ENCODE results near the gene GALNT7. TPM values are rescaled to one million over a fixed set of nuclear protein-coding genes. Genes with fewer than 3 reads are reported as not detected.

The GALNT7 gene
- polyA plus RNA-seq, 1 donor = 47.0 TPM

GRCh38 chr4:173272996-173273395 lies 104.4 kb downstream of the GALNT7 start:
- H3K36me3 ChIP-seq (ENCODE audit: control insufficient read depth, insufficient read depth, low read length) = peaks cover 6% of the 10 kb centered on the region
- WGBS (ENCODE audit: insufficient coverage, low lambda C conversion rate) = no CpG with 5 or more reads among the region's 1 CpG
- no peak overlapping the region for H3K27ac ChIP-seq (ENCODE audit: low read length)

DNA sequence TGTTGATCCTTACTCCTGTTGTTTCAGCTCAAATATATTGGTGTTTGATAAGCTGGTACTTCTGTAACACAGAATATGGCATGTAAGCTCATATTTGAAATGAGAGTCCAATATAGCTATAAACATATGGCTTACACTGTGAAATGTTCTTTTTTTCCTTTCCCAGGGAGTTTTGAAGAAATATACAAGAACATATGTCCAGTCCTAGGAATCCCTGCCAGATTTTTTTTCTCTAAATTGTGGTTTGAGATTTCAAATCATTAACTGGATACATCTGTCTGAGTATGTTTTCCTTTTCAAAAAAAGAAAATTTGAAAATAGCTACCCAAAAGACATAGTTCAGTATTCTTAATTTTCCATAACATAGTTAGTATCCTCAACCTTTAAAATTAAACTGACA lies 105.3 kb downstream of the GALNT7 start:
- DNase-seq = no peak
- Histone ChIP-seq H3K4me3 (ENCODE audit: low read length) (no peak overlapping the region), H3K9me3 (ENCODE audit: control insufficient read depth, low read depth, low read length) (no peaks in the 10 kb centered on the region), H3K27ac (ENCODE audit: low read length) (no peak overlapping the region), H3K27me3 (ENCODE audit: control insufficient read depth, insufficient read depth, low read length) (no peaks in the 10 kb centered on the region), H3K4me1 (ENCODE audit: control insufficient read depth, insufficient read depth, low read length) (no peaks in the 10 kb centered on the region), H3K36me3 (ENCODE audit: control insufficient read depth, insufficient read depth, low read length) (peaks cover 6% of the 10 kb centered on the region)

More at GRCh38 chr4:173272996-173273395, 104.4 kb downstream of the GALNT7 start:
- Histone ChIP-seq H3K4me3 (ENCODE audit: low read length) (no peak overlapping the region), H3K9me3 (ENCODE audit: control insufficient read depth, low read depth, low read length) (no peaks in the 10 kb centered on the region), H3K4me1 (ENCODE audit: control insufficient read depth, insufficient read depth, low read length) (no peaks in the 10 kb centered on the region), H3K27me3 (ENCODE audit: control insufficient read depth, insufficient read depth, low read length) (no peaks in the 10 kb centered on the region)
- no peak for DNase-seq

DNA sequence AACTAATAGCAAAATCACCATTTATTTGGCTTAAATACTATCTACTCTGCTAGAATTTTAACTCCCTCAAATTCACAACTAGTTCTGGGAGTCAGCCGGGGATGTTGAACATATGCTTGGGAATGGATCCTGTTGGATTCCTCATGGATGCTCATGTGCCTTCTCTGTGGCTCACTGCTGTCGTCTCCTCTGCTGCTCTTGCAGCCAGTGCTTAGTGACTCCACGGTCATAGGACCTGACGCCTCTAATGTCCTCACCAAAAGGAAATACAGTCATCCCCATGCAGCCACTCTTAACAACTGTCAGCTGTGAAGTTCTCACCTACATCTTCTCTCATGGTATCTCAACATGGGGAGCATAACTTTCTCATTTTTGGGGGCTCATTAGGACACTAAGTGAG lies 106.1 kb downstream of the GALNT7 start:
- Histone ChIP-seq H3K27me3 (ENCODE audit: control insufficient read depth, insufficient read depth, low read length) (no peaks in the 10 kb centered on the region), H3K9me3 (ENCODE audit: control insufficient read depth, low read depth, low read length) (no peaks in the 10 kb centered on the region), H3K4me3 (ENCODE audit: low read length) (no peak overlapping the region), H3K4me1 (ENCODE audit: control insufficient read depth, insufficient read depth, low read length) (no peaks in the 10 kb centered on the region), H3K27ac (ENCODE audit: low read length) (no peak overlapping the region), H3K36me3 (ENCODE audit: control insufficient read depth, insufficient read depth, low read length) (peaks cover 6% of the 10 kb centered on the region)
- no peak for DNase-seq
- WGBS (ENCODE audit: insufficient coverage, low lambda C conversion rate) = no CpG with 5 or more reads among the region's 4 CpGs

DNA sequence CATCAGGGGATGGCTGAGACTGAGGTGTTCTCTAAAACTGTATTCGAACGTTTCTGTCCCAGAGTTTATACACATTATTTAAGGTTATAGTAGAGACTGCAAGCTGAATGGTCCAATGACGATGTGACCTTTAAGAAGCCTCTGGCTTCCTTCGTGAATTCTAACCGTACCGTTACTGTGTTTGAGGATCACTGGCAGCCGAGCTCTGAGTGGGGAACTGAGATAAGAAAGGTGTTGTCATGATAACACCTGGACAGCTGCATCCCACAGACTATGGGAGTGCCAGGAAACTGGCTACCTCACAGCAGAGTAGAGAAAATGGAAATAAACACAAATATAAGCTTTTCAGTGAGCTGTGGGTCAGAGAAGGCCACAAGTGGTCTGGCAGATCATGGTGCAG lies 106.5 kb downstream of the GALNT7 start:
- Histone ChIP-seq H3K27me3 (ENCODE audit: control insufficient read depth, insufficient read depth, low read length) (no peaks in the 10 kb centered on the region), H3K9me3 (ENCODE audit: control insufficient read depth, low read depth, low read length) (no peaks in the 10 kb centered on the region), H3K4me1 (ENCODE audit: control insufficient read depth, insufficient read depth, low read length) (no peaks in the 10 kb centered on the region), H3K36me3 (ENCODE audit: control insufficient read depth, insufficient read depth, low read length) (peaks cover 6% of the 10 kb centered on the region), H3K27ac (ENCODE audit: low read length) (no peak overlapping the region), H3K4me3 (ENCODE audit: low read length) (no peak overlapping the region)
- no peak for DNase-seq
- WGBS (ENCODE audit: insufficient coverage, low lambda C conversion rate) = 60% methylated on average over 1 of the region's 7 CpGs

- peaks cover 6% of the 10 kb centered on the region for H3K36me3 ChIP-seq (ENCODE audit: control insufficient read depth, insufficient read depth, low read length)
- no peak for DNase-seq
- H3K4me3 ChIP-seq (ENCODE audit: low read length) = no peak overlapping the region
- no peak overlapping the region for H3K27ac ChIP-seq (ENCODE audit: low read length)
- no peaks in the 10 kb centered on the region for H3K27me3 ChIP-seq (ENCODE audit: control insufficient read depth, insufficient read depth, low read length)
- 100% methylated on average over 1 of the region's 2 CpGs for WGBS (ENCODE audit: insufficient coverage, low lambda C conversion rate)
- H3K4me1 ChIP-seq (ENCODE audit: control insufficient read depth, insufficient read depth, low read length) = no peaks in the 10 kb centered on the region
- no peaks in the 10 kb centered on the region for H3K9me3 ChIP-seq (ENCODE audit: control insufficient read depth, low read depth, low read length)
Measured at GRCh38 chr4:173277340-173277739, 108.7 kb downstream of the GALNT7 start.

- H3K36me3 ChIP-seq (ENCODE audit: control insufficient read depth, insufficient read depth, low read length) = peaks cover 2% of the 10 kb centered on the region
- peaks cover 11% of the 10 kb centered on the region for H3K9me3 ChIP-seq (ENCODE audit: control insufficient read depth, low read depth, low read length)
- no peaks in the 10 kb centered on the region for H3K27me3 ChIP-seq (ENCODE audit: control insufficient read depth, insufficient read depth, low read length)
- 100% methylated on average over 1 of the region's 4 CpGs for WGBS (ENCODE audit: insufficient coverage, low lambda C conversion rate)
- DNase-seq = no peak
- no peak overlapping the region for H3K4me3 ChIP-seq (ENCODE audit: low read length)
- no peak overlapping the region for H3K27ac ChIP-seq (ENCODE audit: low read length)
- H3K4me1 ChIP-seq (ENCODE audit: control insufficient read depth, insufficient read depth, low read length) = no peaks in the 10 kb centered on the region
Measured at GRCh38 chr4:173280998-173281397, 112.4 kb downstream of the GALNT7 start.

DNA sequence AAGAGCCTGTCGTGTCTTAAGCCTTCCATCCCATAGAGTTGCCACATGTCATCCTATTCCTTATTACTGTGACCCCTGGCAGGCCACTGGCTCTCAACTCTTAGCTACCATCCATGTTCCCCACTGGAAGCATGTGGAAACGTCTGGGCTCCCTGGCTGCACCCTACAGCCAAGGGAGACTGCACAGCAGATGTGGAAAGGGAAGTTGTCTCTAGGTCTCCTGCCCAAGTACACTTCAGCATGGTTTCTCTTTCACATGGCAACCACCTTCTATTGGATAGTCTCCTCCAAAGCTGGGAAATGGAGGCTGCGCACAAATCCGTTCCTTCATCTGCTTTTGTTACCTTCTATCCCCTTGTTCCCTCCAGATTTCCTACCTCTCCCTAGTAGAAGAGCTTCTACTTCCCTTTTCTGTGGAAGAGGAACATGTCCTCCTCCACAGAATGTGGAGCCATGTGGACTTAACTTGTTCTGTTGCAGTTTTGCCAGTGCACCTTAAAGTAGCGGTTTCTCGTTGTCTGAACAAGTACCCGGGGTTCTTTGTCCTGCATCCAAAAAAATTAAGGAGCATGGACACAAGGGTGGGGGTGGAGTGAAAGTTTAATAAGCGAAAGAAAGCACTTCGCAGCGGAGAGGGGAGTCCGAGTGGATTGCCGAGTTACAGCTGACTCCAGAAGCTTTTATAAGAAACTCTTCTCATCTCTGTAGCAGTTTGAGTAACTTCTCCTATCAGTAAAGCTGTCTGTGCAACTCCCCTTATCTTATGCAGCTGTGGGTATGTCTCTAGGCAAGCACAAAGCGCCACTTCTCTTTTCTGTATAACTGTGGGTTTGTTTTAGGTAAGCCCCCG lies 113.0 kb downstream of the GALNT7 start:
- 100% methylated on average over 2 of the region's 14 CpGs for WGBS (ENCODE audit: insufficient coverage, low lambda C conversion rate)
- Histone ChIP-seq H3K27me3 (ENCODE audit: control insufficient read depth, insufficient read depth, low read length) (no peaks in the 10 kb centered on the region), H3K4me3 (ENCODE audit: low read length) (no peak overlapping the region), H3K9me3 (ENCODE audit: control insufficient read depth, low read depth, low read length) (peaks cover 11% of the 10 kb centered on the region), H3K27ac (ENCODE audit: low read length) (no peak overlapping the region), H3K36me3 (ENCODE audit: control insufficient read depth, insufficient read depth, low read length) (peaks cover 8% of the 10 kb centered on the region), H3K4me1 (ENCODE audit: control insufficient read depth, insufficient read depth, low read length) (no peaks in the 10 kb centered on the region)
- DNase-seq = no peak

DNA sequence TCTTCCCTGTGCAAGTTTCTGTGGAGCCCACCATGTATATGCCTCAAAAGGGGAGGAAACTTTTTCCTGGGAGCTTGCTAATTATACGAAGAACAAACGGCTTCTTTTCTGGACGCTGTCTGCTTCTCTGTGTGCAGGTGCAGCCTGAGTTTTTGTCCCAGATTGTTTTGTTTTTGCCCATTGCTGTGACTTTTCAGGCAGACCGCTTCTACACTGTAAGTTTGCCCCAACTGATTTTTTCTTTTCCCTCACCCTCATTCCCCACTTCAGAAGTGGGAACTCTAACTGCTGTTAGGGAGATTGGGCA lies 113.6 kb downstream of the GALNT7 start:
- Histone ChIP-seq H3K36me3 (ENCODE audit: control insufficient read depth, insufficient read depth, low read length) (peaks cover 11% of the 10 kb centered on the region), H3K9me3 (ENCODE audit: control insufficient read depth, low read depth, low read length) (peaks cover 13% of the 10 kb centered on the region), H3K27ac (ENCODE audit: low read length) (no peak overlapping the region), H3K27me3 (ENCODE audit: control insufficient read depth, insufficient read depth, low read length) (no peaks in the 10 kb centered on the region), H3K4me1 (ENCODE audit: control insufficient read depth, insufficient read depth, low read length) (no peaks in the 10 kb centered on the region), H3K4me3 (ENCODE audit: low read length) (no peak overlapping the region)
- 100% methylated on average over 1 of the region's 4 CpGs for WGBS (ENCODE audit: insufficient coverage, low lambda C conversion rate)
- no peak for DNase-seq

- no peak for DNase-seq
- H3K27me3 ChIP-seq (ENCODE audit: control insufficient read depth, insufficient read depth, low read length) = no peaks in the 10 kb centered on the region
- H3K36me3 ChIP-seq (ENCODE audit: control insufficient read depth, insufficient read depth, low read length) = peaks cover 11% of the 10 kb centered on the region
- no peak overlapping the region for H3K4me3 ChIP-seq (ENCODE audit: low read length)
- peaks cover 17% of the 10 kb centered on the region for H3K9me3 ChIP-seq (ENCODE audit: control insufficient read depth, low read depth, low read length)
- no CpG with 5 or more reads among the region's 3 CpGs for WGBS (ENCODE audit: insufficient coverage, low lambda C conversion rate)
- no peak overlapping the region for H3K27ac ChIP-seq (ENCODE audit: low read length)
- no peaks in the 10 kb centered on the region for H3K4me1 ChIP-seq (ENCODE audit: control insufficient read depth, insufficient read depth, low read length)
Measured at GRCh38 chr4:173282626-173283025, 114.0 kb downstream of the GALNT7 start.

DNA sequence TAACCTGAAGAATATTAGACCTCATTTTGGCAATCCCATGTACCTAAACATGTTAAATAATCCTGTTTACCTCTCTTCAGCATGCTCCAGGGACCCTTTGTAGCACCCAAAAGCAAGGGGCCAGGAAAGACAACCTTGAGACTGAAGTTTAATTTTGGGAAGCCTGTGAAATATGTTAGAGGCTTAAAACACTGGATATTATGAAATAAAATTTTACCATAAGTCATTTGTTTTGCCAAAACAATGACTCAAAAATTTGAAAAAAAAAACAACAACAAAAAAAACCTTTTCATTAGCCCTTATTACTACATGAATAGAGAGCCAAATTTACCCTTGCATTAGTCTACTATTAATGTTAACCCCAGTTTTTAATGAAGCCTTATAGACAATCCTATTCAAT lies 115.9 kb downstream of the GALNT7 start:
- Histone ChIP-seq H3K4me3 (ENCODE audit: low read length) (no peak overlapping the region), H3K27me3 (ENCODE audit: control insufficient read depth, insufficient read depth, low read length) (no peaks in the 10 kb centered on the region), H3K27ac (ENCODE audit: low read length) (no peak overlapping the region), H3K36me3 (ENCODE audit: control insufficient read depth, insufficient read depth, low read length) (peaks cover 11% of the 10 kb centered on the region), H3K9me3 (ENCODE audit: control insufficient read depth, low read depth, low read length) (peaks cover 20% of the 10 kb centered on the region), H3K4me1 (ENCODE audit: control insufficient read depth, insufficient read depth, low read length) (peaks cover 7% of the 10 kb centered on the region)
- no peak for DNase-seq

DNA sequence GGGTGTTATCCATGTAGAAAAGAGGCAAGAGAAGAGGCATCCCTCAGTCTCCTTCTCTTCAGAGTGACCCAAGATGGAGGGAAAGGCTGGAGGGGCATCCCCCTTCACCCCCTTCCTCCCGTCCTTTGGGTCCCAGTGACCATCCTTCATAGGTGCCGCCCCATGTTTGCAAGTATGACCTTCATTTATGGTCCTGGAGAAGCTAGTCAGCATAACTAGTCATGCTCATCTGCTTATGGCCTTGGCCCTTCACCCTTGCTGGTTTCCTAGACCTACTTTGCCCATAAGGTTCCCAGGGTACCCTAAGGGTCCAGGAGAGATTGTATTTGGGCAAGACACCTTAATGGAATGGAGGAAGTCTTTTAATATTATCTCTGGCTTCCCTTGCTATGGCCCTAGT lies 118.9 kb downstream of the GALNT7 start:
- no peak overlapping the region for H3K27ac ChIP-seq (ENCODE audit: low read length)
- no CpG with 5 or more reads among the region's 2 CpGs for WGBS (ENCODE audit: insufficient coverage, low lambda C conversion rate)
- no peaks in the 10 kb centered on the region for H3K27me3 ChIP-seq (ENCODE audit: control insufficient read depth, insufficient read depth, low read length)
- no peak overlapping the region for H3K4me3 ChIP-seq (ENCODE audit: low read length)
- no peak for DNase-seq
- H3K36me3 ChIP-seq (ENCODE audit: control insufficient read depth, insufficient read depth, low read length) = peaks cover 11% of the 10 kb centered on the region
- peaks cover 11% of the 10 kb centered on the region for H3K4me1 ChIP-seq (ENCODE audit: control insufficient read depth, insufficient read depth, low read length)
- peaks cover 20% of the 10 kb centered on the region for H3K9me3 ChIP-seq (ENCODE audit: control insufficient read depth, low read depth, low read length)

All from large intestine (tissue), 3 donors.